Colonic mucosa (tissue), 4 donors: ENCODE data around the gene RHOT2. TPM values are rescaled to one million over a fixed set of nuclear protein-coding genes. Genes with fewer than 3 reads are reported as not detected.

Experiments
- DNase-seq: peaks from one replicate; pipeline ENCODE4 v3.0.0-alpha.2; 2020
- H3K27ac ChIP-seq: fragments of 200-600 bp; one replicate; pipeline ENCODE4 v1.8.0; 2021
- H3K27me3 ChIP-seq: fragments of 200-600 bp; one replicate; pipeline ENCODE4 v1.8.0; 2021
- H3K36me3 ChIP-seq: fragments of 200-600 bp; one replicate; pipeline ENCODE4 v1.8.0; 2021
- H3K4me1 ChIP-seq: fragments of 200-600 bp; one replicate; pipeline ENCODE4 v1.8.0; 2021; ENCODE audit warnings: mild to moderate bottlenecking
- H3K4me3 ChIP-seq: fragments of 200-600 bp; one replicate; pipeline ENCODE4 v1.8.0; 2021
- H3K9ac ChIP-seq, 2 donors: one replicate each; pipeline ENCODE4 v1.7.0; 2013; ENCODE audit warnings: control low read depth in 2 of 2, low read depth in 2 of 2, low read length in 2 of 2
- H3K9me3 ChIP-seq: fragments of 200-600 bp; one replicate; pipeline ENCODE4 v1.8.0; 2021
- intact Hi-C: fragments of 100-400 bp; cut with DNase I; formaldehyde crosslinking; loops from one replicate; pipeline ENCODE4 v1.14.1; 2022
- total RNA-seq, 2 donors: library from RNA; stranded (reverse); fragmentation: NEBNext Ultra II Directional in 1 of 2; extraction: Animal tissue kit (Norgen Biotek cat#: 25700) in 1 of 2; gene quantifications; one replicate each; pipeline ENCODE4 v1.2.1, GENCODE V29; 2021
- TF ChIP-seq, protein P1 (sequence below): fragments of 200-600 bp; IDR thresholded peaks from one replicate; pipeline ENCODE4 v1.8.0; 2022; ENCODE audit warnings: antibody characterized with exemption, mild to moderate bottlenecking
- donor health status: healthy.
- donor health status: DM: no; HTN: no; CAD: no.
- donor health status: DM: no; HTN: no; CAD: no.

RHOT2 gene
- total RNA-seq, 2 donors from 2014 or later: 112 to 182 TPM

DNA sequence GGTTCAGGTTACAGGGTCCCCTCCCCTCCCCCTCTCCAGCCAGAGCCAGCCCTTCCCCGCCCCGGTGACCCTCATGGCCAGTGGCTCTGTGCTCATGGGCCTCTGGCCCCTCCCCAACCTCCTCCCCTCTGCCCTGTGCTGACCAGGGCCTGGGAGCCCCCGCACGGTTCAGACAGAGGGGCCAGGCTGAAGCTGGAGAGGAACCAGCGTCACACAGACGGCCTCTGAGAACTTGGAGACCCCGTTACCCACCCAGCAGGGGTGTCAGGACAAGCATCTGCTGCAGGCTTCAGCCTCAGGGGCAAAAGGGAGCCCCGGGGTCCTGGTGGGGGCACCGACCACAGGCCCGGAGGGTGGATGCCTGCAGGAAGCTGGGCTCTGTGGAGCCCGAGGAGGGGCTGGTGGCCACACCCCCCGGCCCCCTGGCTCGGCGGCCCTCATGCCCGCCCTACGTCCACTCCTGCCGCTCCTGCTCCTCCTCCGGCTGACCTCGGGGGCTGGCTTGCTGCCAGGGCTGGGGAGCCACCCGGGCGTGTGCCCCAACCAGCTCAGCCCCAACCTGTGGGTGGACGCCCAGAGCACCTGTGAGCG, 37.0 kb upstream of the RHOT2 start, which contains the start of gene WFIKKN1:
TSS of gene WFIKKN1 (plus strand) at position 171 of the 591 bp plus-strand sequence. CDS start at position 440, 269 bp downstream.
- intact Hi-C loops: no loop called here
- Histone ChIP-seq H3K36me3 (peaks cover 2% of the 10 kb centered on the region), H3K27ac (no peak within 1 kb of the TSS)

DNA sequence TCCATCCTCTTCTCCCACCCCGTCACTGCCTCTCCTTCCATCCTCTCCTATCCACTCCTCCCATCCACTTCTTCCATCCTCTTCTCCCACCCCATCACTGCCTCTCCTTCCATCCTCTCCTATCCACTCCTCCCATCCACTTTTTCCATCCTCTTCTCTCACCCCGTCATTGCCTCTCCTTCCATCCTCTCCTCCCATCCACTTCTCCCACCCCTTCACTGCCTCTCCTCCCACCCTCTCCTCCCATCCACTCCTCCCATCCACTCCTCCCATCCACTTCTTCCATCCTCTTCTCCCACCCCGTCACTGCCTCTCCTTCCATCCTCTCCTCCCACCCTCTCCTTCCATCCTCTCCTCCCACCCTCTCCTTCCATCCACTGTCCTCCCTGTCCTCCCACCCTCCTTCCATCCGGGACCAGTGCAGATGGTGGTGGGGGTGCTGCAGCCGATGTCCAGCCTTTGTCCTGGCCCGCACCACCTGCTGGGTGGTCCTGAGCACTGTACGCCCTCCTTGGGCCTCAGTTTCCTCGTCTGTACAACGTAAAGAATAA, 36.0 kb upstream of the RHOT2 start:
- Histone ChIP-seq H3K27ac (no peak overlapping the region), H3K4me3 (no peak overlapping the region), H3K36me3 (no peaks in the 10 kb centered on the region), H3K9ac (no peak overlapping the region), H3K4me1 (peaks cover 13% of the 10 kb centered on the region), H3K27me3 (no peaks in the 10 kb centered on the region), H3K9me3 (no peaks in the 10 kb centered on the region)
- TF ChIP-seq, protein P1, sequence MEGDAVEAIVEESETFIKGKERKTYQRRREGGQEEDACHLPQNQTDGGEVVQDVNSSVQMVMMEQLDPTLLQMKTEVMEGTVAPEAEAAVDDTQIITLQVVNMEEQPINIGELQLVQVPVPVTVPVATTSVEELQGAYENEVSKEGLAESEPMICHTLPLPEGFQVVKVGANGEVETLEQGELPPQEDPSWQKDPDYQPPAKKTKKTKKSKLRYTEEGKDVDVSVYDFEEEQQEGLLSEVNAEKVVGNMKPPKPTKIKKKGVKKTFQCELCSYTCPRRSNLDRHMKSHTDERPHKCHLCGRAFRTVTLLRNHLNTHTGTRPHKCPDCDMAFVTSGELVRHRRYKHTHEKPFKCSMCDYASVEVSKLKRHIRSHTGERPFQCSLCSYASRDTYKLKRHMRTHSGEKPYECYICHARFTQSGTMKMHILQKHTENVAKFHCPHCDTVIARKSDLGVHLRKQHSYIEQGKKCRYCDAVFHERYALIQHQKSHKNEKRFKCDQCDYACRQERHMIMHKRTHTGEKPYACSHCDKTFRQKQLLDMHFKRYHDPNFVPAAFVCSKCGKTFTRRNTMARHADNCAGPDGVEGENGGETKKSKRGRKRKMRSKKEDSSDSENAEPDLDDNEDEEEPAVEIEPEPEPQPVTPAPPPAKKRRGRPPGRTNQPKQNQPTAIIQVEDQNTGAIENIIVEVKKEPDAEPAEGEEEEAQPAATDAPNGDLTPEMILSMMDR: no peak
- no peak for DNase-seq
- intact Hi-C loops: no loop called here

More for the DNA sequence above, 37.0 kb upstream of the RHOT2 start, which contains the start of gene WFIKKN1:
- Histone ChIP-seq H3K4me3 (no peak within 1 kb of the TSS), H3K4me1 (peaks cover 13% of the 10 kb centered on the region), H3K27me3 (no peaks in the 10 kb centered on the region), H3K9me3 (no peaks in the 10 kb centered on the region), H3K9ac (no peak within 1 kb of the TSS)
- DNase-seq: peak; percentile 67
- TF ChIP-seq, protein P1: no peak

DNA sequence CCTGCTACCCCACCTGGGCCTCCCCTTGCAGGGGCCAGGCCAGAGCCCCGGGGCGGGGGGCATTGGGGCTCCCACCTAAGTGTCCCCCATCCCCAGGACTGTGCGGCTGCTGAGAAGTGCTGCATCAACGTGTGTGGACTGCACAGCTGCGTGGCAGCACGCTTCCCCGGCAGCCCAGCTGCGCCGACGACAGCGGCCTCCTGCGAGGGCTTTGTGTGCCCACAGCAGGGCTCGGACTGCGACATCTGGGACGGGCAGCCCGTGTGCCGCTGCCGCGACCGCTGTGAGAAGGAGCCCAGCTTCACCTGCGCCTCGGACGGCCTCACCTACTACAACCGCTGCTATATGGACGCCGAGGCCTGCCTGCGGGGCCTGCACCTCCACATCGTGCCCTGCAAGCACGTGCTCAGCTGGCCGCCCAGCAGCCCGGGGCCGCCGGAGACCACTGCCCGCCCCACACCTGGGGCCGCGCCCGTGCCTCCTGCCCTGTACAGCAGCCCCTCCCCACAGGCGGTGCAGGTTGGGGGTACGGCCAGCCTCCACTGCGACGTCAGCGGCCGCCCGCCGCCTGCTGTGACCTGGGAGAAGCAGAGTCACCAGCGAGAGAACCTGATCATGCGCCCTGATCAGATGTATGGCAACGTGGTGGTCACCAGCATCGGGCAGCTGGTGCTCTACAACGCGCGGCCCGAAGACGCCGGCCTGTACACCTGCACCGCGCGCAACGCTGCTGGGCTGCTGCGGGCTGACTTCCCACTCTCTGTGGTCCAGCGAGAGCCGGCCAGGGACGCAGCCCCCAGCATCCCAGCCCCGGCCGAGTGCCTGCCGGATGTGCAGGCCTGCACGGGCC, 35.2 kb upstream of the RHOT2 start:
- Histone ChIP-seq H3K36me3 (no peaks in the 10 kb centered on the region), H3K27me3 (no peaks in the 10 kb centered on the region), H3K9me3 (no peaks in the 10 kb centered on the region), H3K9ac (no peak overlapping the region), H3K4me3 (no peak overlapping the region), H3K4me1 (peaks cover 13% of the 10 kb centered on the region), H3K27ac (no peak overlapping the region)
- no peak for DNase-seq
- TF ChIP-seq, protein P1: no peak
- intact Hi-C loops: no loop called here

DNA sequence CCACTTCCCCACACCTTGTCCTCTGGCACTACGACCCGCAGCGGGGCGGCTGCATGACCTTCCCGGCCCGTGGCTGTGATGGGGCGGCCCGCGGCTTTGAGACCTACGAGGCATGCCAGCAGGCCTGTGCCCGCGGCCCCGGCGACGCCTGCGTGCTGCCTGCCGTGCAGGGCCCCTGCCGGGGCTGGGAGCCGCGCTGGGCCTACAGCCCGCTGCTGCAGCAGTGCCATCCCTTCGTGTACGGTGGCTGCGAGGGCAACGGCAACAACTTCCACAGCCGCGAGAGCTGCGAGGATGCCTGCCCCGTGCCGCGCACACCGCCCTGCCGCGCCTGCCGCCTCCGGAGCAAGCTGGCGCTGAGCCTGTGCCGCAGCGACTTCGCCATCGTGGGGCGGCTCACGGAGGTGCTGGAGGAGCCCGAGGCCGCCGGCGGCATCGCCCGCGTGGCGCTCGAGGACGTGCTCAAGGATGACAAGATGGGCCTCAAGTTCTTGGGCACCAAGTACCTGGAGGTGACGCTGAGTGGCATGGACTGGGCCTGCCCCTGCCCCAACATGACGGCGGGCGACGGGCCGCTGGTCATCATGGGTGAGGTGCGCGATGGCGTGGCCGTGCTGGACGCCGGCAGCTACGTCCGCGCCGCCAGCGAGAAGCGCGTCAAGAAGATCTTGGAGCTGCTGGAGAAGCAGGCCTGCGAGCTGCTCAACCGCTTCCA, 34.4 kb upstream of the RHOT2 start:
- H3K27me3 ChIP-seq: no peaks in the 10 kb centered on the region
- intact Hi-C loops: no loop called here
- H3K4me1 ChIP-seq: peaks cover 13% of the 10 kb centered on the region
- TF ChIP-seq, protein P1: no peak
- H3K9ac ChIP-seq: no peak overlapping the region
- H3K27ac ChIP-seq: no peak overlapping the region
- no peaks in the 10 kb centered on the region for H3K36me3 ChIP-seq
- H3K9me3 ChIP-seq: no peaks in the 10 kb centered on the region
- DNase-seq: no peak
- no peak overlapping the region for H3K4me3 ChIP-seq

DNA sequence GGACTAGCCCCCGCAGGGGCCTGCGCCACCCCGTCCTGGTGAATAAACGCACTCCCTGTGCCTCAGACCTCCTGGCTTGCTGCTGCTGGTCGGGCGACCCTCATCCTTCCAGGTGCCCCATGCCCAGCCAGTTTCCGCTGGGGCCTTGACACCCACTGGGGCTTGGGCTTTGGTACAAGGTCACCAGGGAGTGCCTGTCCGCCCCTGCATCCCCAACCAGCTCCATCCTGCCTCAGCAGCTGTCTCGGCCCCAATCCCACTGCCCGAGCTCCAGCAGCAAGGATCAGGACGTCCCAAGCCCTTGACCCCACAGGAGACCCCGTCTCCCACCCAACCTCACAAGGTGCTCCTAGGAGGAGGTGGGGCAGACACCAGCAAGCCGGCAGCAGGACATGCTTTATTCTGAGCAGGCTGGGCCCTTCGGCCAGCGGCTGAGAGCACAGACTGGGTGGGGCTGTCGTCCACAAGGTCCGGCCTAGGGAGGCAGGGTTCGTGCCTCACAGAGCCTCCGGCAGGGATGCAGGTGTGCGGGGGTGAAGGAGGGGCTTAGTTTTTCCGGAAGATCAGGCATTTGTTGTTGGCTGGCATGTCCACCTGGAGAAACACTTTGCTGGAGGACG, 33.8 kb upstream of the RHOT2 start:
- H3K9ac ChIP-seq: no peak overlapping the region
- no peak overlapping the region for H3K27ac ChIP-seq
- H3K4me3 ChIP-seq: no peak overlapping the region
- intact Hi-C loops: no loop called here
- TF ChIP-seq, protein P1: no peak
- H3K27me3 ChIP-seq: no peaks in the 10 kb centered on the region
- no peaks in the 10 kb centered on the region for H3K36me3 ChIP-seq
- DNase-seq: no peak
- no peaks in the 10 kb centered on the region for H3K9me3 ChIP-seq
- peaks cover 13% of the 10 kb centered on the region for H3K4me1 ChIP-seq
